ENCODE results near the gene ICAM2. TPM values are rescaled to one million over a fixed set of nuclear protein-coding genes. Genes with fewer than 3 reads are reported as not detected.
A peak's percentile ranks its signal among the peaks of the same experiment; 100 is the strongest.

Gene ICAM2
- total RNA-seq, 4 donors from 2014 or later: 20.3 to 41.8 (median 30.6) TPM

- 20 to 30% methylated on average over 19 of the region's 19 CpGs for WGBS, 2 donors
- H3K27me3 ChIP-seq: no peaks in the 10 kb centered on the region
- no peaks in the 10 kb centered on the region for H3K36me3 ChIP-seq
- H3K4me1 ChIP-seq: peaks cover 23 to 45% of the 10 kb centered on the region in 2 donors
- intact Hi-C loops (cut with DNase I): no loop called here
- H3K9me3 ChIP-seq: no peaks in the 10 kb centered on the region
- H3K4me3 ChIP-seq (replicated peaks in 1 of 3): peak overlapping the region; percentile 29 to 69 (median 56)
- DNase-seq: no peak
- TF ChIP-seq POLR2A (IDR thresholded peaks at IDR 0.05): no peak
- TF ChIP-seq, protein P1, sequence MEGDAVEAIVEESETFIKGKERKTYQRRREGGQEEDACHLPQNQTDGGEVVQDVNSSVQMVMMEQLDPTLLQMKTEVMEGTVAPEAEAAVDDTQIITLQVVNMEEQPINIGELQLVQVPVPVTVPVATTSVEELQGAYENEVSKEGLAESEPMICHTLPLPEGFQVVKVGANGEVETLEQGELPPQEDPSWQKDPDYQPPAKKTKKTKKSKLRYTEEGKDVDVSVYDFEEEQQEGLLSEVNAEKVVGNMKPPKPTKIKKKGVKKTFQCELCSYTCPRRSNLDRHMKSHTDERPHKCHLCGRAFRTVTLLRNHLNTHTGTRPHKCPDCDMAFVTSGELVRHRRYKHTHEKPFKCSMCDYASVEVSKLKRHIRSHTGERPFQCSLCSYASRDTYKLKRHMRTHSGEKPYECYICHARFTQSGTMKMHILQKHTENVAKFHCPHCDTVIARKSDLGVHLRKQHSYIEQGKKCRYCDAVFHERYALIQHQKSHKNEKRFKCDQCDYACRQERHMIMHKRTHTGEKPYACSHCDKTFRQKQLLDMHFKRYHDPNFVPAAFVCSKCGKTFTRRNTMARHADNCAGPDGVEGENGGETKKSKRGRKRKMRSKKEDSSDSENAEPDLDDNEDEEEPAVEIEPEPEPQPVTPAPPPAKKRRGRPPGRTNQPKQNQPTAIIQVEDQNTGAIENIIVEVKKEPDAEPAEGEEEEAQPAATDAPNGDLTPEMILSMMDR (IDR thresholded peaks at IDR 0.05): no peak
- peak overlapping the region in 1 of 3 donors; percentile 17 for H3K27ac ChIP-seq
Observed at GRCh38 chr17:63997341-63998048, 22.9 kb downstream of the ICAM2 start.

- Histone ChIP-seq H3K27ac (no peak overlapping the region), H3K9me3 (no peaks in the 10 kb centered on the region), H3K4me1 (peaks cover 23 to 38% of the 10 kb centered on the region in 2 donors), H3K36me3 (no peaks in the 10 kb centered on the region), H3K4me3 (replicated peaks in 1 of 3) (no peak overlapping the region), H3K27me3 (no peaks in the 10 kb centered on the region)
- 96% methylated on average over 11 of the region's 11 CpGs for WGBS, 2 donors
- TF ChIP-seq, protein P1 (IDR thresholded peaks at IDR 0.05): no peak
- no peak for TF ChIP-seq POLR2A (IDR thresholded peaks at IDR 0.05)
- intact Hi-C loops (cut with DNase I): no loop called here
- DNase-seq: no peak
Observed at GRCh38 chr17:63996430-63997182, 23.8 kb downstream of the ICAM2 start.

GRCh38 chr17:63995626-63996025 is 24.8 kb downstream of the ICAM2 start:
- H3K27me3 ChIP-seq: no peaks in the 10 kb centered on the region
- WGBS, 2 donors: 92 to 96% methylated on average over 5 of the region's 5 CpGs
- intact Hi-C loops (cut with DNase I): no loop called here
- DNase-seq: no peak
- TF ChIP-seq POLR2A (IDR thresholded peaks at IDR 0.05): no peak
- TF ChIP-seq, protein P1 (IDR thresholded peaks at IDR 0.05): no peak
- no peaks in the 10 kb centered on the region for H3K36me3 ChIP-seq
- H3K4me1 ChIP-seq: peaks cover 25 to 33% of the 10 kb centered on the region in 2 donors
- H3K27ac ChIP-seq: no peak overlapping the region
- H3K4me3 ChIP-seq (replicated peaks in 1 of 3): no peak overlapping the region
- H3K9me3 ChIP-seq: no peaks in the 10 kb centered on the region

- intact Hi-C loops (cut with DNase I): no loop called here
- no peak for TF ChIP-seq POLR2A (IDR thresholded peaks at IDR 0.05)
- TF ChIP-seq, protein P1 (IDR thresholded peaks at IDR 0.05): no peak
- H3K27ac ChIP-seq: no peak overlapping the region
- H3K36me3 ChIP-seq: no peaks in the 10 kb centered on the region
- H3K9me3 ChIP-seq: no peaks in the 10 kb centered on the region
- H3K4me3 ChIP-seq (replicated peaks in 1 of 3): no peak overlapping the region
- DNase-seq: no peak
- no peaks in the 10 kb centered on the region for H3K27me3 ChIP-seq
- peaks cover 39 to 46% of the 10 kb centered on the region in 2 donors for H3K4me1 ChIP-seq
- WGBS, 2 donors: 79 to 81% methylated on average over 2 to 3 of the region's 3 CpGs
Observed at GRCh38 chr17:63993368-63993985, 27.0 kb downstream of the ICAM2 start.

All from thyroid gland (tissue), 4 donors.